DMS153 treated with DMSO at 0.1 percent for 48 hours (cell line): Measurements from ENCODE around the gene TSC2.
"Not testable (repeated sequence)": the region's sequence is repeated elsewhere in the genome, so short reads cannot be mapped to it uniquely, and the experiment has no call there.

ENCODE experiments used
- DNase-seq: peaks from one replicate; lab custom pipeline; 2025; ENCODE audit not compliant: unreplicated experiment; lab: John Stamatoyannopoulos, UW

The TSC2 gene

GRCh38 chr16:2084895-2085625 lies 37.3 kb downstream of the TSC2 start:
- DNase-seq = no peak

DNA sequence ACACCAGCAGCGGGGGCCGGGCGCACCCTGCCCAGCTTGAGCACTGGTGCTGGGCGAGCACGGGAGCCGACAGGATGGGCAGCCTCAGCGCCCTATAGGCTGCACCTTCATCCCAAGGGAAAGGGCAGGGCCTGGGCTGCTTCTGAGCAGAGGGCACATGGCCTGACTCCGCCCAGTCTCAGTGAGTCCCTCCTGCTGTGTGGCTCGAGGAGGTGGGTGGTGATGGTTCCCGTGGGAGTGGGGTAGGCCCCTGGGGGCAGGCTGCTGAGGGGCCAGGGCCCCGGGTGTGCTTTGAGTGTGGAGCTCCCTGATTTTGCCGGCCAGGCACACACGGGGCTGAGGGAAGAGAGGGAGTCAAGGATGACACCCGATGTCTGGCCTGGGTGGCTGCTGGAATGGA lies 37.9 kb downstream of the TSC2 start:
- no peak for DNase-seq

DNA sequence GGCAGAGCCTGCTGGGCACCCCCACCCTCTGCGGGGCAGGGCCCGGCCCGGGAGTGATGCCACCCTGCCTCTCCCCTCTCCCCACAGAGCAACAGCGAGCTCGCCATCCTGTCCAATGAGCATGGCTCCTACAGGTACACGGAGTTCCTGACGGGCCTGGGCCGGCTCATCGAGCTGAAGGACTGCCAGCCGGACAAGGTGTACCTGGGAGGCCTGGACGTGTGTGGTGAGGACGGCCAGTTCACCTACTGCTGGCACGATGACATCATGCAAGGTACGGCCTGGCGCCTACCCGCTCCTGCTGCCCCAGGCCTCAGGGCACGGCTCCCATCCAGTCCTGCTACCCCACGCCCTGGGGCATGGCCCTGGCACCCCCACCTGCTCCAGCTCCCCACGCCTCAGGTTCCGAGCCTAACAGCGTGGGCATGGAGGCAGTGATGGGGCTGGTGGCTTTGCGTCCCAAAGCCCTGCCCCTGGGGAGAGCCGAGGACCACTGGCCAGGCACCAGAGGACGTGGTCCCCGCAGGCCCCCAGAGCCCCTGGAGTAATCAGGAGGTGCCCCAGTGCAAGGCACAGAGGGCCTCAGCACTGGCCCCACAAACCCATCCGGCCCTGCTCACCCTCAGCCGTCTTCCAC lies 38.4 kb downstream of the TSC2 start:
- no peak for DNase-seq

GRCh38 chr16:2086812-2087747 lies 39.3 kb downstream of the TSC2 start:
- no peak for DNase-seq

DNA sequence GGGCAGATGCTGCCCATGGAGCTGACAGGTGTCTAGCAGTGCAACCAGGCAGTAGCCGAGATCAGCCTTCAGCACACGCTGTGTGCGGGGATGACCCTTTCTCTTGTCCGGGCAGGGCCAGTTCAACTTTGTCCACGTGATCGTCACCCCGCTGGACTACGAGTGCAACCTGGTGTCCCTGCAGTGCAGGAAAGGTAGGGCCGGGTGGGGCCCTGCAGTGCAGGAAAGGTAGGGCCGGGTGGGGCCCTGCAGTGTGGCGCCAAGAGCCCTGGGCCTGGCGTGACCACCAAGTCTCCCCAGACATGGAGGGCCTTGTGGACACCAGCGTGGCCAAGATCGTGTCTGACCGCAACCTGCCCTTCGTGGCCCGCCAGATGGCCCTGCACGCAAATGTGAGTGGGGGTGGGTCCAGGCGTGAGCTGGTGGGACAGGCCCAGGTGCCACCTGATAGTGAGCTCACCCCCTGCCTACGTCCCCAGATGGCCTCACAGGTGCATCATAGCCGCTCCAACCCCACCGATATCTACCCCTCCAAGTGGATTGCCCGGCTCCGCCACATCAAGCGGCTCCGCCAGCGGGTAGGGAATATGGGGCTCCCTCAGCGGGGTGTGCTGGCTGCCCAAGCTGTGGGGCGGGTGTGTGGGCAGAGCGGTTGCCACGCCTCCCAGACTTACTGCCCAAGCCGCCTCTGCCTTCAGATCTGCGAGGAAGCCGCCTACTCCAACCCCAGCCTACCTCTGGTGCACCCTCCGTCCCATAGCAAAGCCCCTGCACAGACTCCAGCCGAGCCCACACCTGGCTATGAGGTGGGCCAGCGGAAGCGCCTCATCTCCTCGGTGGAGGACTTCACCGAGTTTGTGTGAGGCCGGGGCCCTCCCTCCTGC lies 40.2 kb downstream of the TSC2 start:
- DNase-seq = no peak

- no peak for DNase-seq
Measured at GRCh38 chr16:2088759-2089358, 41.1 kb downstream of the TSC2 start.

DNA sequence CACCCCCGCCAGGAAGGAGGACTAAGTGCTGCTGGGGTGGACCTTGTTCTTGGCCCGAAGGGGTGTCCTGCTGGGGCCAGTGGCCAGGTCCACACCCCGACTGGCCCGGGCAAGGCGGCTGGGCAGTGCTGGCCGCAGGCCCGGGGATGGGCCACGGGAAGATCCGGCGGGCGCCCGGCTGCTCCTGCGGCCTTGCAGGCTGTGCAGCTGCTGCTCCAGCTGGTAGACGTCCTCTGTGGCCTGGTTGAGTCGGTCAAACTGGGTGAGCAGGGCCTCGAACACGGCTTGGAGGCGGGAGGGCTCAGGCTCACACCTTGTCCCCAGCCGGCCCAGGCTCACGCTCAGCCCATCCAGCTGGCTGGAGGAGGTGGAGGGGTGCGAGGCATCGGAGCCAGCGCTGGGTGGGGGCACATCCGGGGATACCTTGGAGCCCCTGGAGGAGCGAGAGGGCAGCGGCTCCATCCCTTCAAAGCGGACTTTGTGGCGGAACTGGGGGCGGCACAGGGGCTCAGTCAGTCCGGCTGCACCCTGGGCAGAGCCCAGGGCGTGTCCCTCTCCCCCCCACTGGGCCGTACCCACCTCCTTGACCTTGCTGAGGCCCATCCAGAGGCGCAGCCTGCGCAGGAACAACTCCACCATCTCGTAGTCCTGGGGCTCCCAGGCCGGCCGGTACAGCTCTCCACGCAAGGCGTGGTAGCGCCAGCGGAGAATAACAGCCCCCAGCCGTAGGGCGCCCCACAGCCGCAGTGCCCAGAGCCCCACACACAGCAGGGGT lies 42.1 kb downstream of the TSC2 start:
- no peak for DNase-seq

- DNase-seq = no peak
Measured at GRCh38 chr16:2090481-2090776, 42.6 kb downstream of the TSC2 start.

DNA sequence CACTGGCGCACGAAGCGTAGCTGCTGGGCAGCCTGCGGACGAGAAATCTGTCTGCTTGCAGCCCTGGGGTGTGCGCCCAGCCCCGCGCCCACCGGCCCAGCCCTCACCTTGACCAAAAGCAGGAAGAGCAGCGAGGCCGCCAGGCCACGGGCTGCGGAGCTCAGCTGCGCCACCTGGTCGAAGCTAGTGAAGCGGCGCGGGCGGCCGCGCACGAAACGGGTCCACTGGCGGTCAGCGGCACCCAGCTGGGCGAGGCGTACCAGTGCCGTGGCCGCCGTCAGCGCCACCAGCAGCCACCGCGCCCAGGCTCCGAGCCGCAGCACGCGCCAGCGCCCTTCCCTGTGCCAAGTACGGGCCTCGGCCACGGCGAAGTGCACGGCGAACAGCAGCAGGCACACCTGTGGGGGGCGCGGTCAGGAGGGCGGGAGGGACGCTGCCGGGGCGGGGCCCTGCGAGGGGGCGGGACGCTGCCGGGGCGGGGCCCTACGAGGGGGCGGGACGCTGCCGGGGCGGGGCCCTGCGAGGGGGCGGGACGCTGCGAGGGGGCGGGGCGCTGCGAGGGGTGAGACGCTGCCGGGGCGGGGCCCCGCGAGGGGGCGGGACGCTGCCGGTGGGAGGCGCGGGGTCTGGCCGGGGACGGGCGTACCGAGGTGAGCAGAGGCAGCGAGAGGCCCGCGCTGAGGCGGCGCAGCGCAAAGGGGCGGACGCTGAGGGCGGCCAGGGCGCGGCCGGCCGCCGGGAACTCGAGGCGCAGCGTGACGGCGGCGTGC lies 43.2 kb downstream of the TSC2 start:
- peak; percentile 69 for DNase-seq

DNA sequence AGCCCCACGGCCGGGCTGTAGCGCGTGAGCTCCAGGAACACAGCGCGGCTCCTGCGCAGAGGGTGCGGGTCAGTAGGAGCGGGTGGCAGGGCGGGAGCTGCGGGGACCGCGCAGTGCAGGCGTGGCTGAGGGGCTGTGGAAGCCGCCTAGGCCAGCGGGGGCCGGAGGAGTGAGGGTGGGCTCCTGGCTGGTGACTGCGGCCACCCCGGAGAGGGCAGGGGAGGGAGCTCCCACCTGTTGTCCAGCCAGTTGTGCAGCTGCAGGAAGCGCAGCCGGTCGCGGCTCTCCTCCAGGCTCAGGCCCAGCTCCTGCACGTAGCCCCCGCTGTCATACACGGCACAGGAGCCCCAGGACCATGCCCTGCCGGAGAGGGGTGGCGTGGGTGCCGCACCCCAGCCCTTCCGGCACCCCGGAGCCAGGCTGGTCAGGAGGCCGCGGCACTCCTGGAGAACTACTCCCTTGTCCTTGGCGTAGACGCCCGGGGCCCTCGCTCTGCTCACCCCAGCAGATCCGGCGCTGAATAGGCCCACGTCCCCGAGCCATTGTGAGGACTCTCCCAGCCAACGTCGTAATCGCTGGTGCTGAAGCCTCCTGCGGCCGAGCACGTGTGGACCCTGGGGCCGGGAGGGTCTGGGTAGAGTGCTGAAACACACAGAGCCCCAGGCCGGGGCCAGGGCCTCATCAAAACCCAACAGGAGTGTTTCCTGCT lies 43.9 kb downstream of the TSC2 start:
- DNase-seq = no peak

DNA sequence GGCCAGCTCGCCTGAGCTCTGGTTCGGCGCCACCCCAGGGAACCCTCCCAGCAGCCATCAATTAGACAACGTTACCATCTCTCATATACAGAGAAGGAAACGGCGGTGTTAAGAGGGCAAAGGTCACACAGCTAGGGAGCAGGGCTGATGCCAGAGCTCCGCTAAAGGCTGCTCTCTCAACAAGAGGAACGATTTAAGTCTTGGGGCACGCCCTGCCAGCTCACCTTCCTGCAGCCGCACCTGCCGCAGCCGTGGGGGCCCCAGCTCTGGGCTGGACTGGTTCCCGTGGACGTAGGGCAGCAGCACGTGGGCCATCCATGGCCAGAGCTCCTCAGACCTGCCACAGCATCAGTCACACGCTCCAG lies 44.5 kb downstream of the TSC2 start:
- no peak for DNase-seq

DNA sequence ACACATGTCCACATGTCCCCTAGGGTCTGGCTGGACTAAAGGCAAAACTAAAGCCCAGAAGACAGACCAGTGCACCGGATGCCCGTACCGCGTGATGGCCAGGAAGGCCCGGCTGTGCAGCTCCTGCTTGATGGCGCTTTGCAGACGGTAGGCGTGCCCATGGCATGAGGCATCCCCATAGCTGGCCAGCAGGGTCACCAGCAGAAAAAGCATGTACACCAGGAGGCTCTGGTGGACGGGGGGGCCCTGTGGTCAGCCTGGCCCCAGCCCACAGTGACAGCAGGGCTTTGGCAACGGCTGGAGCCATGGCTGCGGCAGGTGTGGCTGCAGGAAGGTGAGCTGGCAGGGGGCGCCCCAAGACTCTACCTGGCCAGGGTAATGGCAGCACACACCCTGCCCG lies 45.1 kb downstream of the TSC2 start:
- DNase-seq = no peak

- no peak for DNase-seq
Measured at GRCh38 chr16:2093793-2094192, 46.0 kb downstream of the TSC2 start.

- DNase-seq = no peak
Measured at GRCh38 chr16:2095315-2095853, 47.6 kb downstream of the TSC2 start.

- DNase-seq = no peak
Measured at GRCh38 chr16:2095918-2096582, 48.3 kb downstream of the TSC2 start.

DNA sequence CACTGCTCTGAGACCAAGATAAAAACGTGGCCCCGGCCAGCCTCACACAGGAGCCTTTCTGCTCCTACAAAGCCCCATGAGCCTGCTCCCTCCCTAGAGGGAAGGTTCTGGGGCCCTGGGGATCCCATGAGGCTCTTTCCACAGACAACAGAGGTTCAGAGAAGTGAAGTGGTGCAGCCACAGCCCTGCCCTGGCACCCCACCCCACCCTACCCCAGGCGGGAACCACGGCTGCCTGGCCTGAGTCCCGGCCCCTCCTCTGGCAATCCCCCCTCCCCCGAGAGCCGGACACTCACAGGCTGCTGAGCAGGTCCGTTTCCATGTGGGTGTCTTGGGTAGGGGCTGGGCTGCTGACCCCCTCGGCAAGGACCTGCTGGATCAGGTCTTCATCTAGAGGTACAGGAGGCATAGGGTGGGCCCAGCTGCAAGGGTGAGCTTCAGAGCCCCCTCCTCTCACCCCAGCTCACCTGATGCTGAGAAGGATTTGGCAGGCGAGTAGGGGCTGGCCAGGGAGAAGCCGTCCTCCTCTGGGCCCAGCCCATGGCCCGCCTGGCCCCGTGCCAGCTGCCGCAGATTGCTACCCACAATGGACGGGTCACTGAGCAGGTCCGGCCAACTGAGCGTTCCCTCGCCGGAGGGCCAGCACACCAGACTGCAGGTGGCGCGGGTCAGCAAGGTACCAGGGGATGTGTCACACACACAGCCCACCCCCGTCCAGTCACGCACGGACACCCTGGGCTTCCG lies 49.2 kb downstream of the TSC2 start:
- no peak for DNase-seq

- DNase-seq = not testable (repeated sequence)
Measured at GRCh38 chr16:2097689-2098088, 49.9 kb downstream of the TSC2 start.
